DMS 273 (cell line): ENCODE results near the gene GAL3ST2.
"Not testable (repeated sequence)": the region's sequence is repeated elsewhere in the genome, so short reads cannot be mapped to it uniquely, and the experiment has no call there.

Source experiments
- DNase-seq: peaks from one replicate; lab custom pipeline; 2025; ENCODE audit not compliant: unreplicated experiment; lab: John Stamatoyannopoulos, UW

GAL3ST2 gene

DNA sequence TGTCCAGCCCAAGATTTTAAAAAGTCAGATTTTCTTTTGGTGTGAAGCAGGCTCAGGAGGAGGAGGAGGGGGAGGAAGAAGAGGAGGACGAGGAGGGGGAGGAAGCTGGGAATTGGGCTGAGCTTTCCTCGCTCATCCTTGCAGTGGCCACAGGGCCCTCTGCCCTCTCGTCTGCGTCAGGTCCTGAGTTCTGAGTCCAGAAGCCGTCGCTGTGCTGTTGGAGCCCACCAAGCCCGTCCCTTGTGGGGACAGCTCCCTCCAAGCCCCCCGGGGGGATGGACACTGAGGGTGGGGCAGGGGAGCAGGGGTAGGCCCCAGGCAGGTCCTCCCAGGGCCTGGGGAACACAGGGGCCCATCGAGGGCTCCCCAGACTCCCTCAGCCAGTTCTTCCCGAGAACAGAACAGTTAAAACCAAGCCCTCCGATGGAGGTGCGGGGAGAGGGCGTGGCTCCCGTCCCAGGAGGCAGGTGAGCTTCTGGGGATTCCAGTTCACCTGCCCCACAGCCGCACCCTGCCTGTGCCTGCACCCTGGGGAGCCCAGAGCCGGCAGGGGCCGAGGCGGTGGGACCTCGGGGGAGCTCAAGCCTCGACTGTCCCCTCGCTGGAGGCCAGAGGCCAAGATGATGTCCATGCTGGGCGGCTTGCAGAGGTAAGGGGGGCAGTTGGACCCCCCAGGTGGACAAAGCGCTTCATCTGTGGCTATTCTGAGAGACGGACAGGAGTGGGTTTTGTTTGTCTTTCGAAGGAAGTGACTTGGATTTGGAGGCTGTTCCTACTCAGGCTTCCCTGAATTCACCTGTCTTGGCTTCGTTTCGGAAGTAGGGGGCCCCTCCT lies at the start of gene GAL3ST2:
Gene GAL3ST2 (plus strand): TSS at position 487 of the 834 bp plus-strand sequence. CDS start 134 bp downstream, at position 621.
- DNase-seq, result no peak

DNA sequence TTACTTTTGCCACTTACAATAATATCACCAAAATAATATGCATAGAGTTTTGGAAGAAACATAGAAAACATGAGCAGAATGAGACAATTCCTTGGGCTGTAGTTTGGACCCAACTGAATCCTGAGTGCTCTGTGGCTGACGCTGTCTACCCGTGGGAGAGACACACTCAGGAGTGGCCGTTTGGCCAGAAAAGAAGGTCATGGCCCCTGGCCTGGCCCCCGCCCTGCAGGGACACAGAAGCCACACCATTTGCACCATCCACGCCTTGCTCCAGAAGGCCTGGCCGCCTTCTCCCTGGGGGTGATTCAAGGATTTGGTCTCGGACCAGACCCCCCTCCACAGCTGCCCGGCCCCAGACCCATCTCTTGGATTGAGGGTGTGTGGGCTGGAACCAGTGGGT lies 48.6 kb upstream of the GAL3ST2 start:
- no peak for DNase-seq

DNA sequence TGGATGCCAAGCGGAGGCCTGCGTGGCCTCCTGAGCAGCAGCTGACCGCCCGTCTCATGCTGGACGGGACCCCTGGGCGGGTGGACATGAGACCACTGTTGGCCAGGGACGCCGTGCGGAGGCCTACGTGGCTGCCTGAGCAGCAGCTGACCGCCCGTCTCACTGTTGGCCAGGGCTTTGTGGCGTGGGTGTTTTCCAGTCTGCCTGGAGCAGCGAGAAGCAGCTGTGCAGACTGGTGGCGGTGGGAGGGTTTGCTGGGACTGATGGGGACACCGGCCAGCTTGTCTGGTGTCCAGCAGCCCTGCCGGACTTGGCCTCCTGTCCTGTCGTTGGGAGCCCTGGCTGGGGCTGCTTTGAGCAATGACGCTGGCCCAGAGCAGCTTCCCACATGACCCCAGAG lies 48.0 kb upstream of the GAL3ST2 start:
- no peak for DNase-seq

DNA sequence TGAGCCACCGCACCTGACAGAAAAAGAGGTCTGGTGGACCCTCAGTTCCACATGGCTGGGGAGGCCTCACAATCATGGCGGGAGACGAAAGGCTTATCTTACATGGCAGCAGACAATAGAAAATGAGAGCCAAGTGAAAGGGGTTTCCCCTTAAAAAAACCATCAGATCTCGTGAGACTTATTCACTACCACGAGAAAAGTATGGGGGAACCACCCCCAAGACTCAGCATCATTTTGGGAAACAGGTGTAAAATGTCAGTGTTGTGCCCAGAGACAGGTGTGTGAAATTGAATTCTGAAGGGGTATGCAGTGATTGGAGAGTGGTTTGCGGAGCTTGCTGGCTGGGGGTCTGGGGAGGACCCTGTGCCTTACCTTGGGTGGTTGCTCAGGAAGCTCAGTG lies 46.8 kb upstream of the GAL3ST2 start:
- no peak for DNase-seq

DNA sequence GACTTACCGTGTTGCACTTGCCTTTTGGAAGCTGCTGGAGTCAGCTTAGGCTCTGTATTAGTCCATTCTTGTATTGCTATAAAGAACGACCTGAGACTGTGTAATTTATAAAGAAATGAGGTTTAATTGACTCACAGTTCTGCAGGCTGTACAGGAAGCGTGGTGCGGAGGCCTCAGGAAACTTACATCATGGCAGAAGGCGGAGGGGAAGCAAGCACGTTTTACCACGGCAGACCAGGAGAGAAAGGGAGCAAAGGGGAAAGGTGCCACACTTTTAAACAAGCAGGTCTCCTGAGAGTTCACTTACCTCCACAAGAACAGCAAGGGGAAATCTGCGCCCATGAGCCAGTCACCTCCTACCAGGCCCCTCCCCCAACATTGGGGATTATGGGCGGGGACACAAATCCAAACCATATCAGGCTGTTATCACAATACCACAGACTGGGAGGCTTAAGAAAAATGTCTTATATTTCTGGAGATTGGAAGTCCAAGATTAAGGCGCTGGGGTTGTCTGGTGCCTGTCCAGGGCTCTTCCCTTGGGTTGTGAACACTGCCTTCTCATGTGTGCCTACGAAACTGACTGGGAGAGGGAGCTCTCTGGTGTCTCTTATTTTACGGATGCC lies 45.8 kb upstream of the GAL3ST2 start:
- no peak for DNase-seq

DNA sequence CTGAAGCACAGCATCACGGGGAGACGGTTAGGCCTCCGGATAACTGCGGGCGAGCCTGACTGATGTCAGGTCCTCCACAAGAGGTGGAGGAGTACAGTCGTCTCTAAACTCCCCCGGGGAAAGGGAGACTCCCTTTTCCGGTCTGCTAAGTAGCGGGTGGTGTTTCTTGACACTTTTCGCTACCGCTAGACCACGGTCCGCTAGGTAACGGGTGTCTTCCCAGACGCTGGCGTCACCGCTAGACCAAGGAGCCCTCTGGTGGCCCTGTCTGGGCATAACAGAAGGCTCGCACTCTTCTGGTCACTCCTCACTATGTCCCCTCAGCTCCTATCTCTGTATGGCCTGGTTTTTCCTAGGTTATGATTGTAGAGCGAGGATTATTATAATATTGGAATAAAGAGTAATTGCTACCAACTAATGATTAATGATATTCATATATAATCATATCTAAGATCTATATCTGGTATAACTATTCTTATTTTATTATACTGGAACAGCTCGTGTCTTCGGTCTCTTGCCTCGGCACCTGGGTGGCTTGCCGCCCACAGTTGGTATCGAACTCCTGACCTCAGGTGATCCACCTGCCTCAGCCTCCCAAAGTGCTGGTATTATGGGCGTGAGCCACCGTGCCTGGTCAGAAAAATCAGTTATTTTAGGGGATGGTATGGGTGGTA lies 44.0 kb upstream of the GAL3ST2 start:
- DNase-seq, result peak; percentile 36

DNA sequence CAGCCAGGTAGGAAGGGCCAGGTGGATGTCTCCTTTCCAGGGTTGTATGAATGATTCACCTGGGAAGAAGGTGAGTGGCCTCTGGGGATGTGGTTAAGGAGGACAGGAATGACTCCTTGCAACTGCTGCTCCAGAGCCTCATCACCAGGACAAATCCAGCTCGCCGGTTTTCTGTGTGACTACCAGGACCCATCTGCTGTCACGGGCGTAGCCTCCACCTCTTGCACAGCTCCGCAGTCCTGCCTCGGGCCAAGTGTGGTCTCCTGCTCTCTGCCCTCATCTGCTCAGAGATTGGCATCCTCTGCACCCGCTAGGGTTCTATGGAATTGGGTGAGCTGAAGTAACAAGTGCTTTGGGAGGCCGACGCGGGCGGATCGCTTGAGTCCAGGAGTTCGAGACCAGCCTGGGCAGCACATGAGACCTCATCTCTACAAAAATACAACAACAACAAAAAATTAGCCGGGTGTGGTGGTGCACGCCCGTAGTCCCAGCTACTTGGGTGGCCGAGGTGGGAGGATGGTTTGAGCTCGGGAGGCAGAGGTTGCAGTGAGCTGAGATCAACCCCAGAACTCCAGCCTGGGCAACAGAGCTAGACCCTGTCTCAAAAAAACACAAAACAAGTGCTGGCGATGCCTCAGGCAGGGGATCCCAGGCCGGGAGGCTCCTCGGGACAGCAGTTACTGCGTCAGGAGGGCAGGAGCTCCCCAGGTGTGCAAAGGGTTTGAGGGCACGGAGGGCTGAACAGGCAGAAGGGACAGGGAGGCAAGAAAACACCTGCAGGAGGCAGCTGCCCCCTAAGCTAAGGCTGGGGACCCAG lies 43.0 kb upstream of the GAL3ST2 start:
- DNase-seq, result no peak

DNA sequence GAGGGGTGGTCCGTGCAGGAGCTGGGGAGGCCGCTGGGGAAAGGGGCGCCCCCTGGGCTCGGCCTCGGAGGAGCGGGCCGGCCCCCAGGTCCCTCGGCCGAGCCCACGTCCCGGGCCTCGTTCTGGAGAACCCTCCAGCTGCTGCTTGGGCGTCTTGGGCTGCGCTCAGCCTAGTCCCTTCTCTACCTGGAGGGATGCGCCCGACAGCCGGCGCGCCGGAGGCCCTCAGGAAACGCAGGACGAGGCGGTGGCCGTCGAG lies 42.5 kb upstream of the GAL3ST2 start:
- no peak for DNase-seq

DNA sequence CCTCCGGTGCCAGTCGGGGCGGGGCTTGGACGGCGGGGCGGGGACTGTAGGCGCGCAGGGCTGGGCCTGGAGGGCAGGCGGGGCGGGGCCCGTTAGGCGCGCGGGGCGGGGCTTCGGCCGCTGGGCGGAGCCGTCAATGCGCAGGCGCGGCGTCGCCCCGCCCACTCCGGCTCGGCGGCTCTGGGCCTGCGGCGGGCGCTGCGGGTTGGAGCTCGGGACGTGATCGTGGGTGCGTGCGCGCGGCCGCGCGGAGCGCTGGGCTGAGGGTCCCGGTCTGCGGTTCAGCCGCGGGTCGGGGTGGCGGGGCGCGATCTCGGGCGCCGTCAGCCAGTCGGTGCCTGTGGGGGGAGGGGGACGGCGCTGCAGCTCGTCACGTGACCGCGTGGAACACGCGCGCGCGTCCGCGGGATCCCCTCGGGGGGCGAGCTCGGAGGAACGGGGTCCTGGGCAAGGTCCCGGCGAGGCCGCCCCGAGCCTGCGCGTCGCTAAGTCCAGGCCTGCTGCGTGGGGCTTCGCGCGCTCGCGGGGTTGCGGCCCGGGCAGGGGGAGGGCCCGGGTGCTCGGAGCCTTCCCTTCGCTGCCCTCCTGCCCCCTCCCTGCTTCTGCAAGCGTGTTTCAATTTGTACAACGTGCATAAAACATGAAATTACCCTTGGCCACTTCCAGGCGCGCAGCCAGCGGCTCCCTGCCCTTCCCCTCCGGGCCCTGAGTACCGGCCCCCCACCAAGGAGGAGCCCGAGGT lies 42.0 kb upstream of the GAL3ST2 start, which contains the start of gene D2HGDH:
Gene D2HGDH (plus strand): TSS at position 164 of the 742 bp plus-strand sequence. CDS start 595 bp downstream, outside the sequence.
- DNase-seq, result peak; percentile 94

DNA sequence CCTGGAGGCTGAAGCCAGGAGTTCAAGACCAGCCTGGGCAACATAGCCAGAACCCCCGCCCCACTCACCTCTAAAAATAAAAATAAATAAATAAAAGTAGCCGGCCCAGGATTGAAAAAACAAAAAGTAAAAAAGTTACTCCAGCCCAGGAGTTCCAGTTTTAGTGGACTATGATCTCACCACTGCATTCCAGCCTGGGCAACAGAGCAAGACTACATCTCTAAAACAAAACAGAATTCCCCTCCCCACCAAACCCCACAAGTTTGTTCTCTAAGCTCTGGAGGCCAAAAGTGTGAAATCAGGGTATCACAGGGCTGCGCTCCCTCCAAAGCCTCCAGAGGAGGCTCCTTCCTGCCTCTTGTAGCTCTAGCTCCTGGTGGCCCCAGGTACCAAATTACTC lies 40.5 kb upstream of the GAL3ST2 start:
- no peak for DNase-seq

DNA sequence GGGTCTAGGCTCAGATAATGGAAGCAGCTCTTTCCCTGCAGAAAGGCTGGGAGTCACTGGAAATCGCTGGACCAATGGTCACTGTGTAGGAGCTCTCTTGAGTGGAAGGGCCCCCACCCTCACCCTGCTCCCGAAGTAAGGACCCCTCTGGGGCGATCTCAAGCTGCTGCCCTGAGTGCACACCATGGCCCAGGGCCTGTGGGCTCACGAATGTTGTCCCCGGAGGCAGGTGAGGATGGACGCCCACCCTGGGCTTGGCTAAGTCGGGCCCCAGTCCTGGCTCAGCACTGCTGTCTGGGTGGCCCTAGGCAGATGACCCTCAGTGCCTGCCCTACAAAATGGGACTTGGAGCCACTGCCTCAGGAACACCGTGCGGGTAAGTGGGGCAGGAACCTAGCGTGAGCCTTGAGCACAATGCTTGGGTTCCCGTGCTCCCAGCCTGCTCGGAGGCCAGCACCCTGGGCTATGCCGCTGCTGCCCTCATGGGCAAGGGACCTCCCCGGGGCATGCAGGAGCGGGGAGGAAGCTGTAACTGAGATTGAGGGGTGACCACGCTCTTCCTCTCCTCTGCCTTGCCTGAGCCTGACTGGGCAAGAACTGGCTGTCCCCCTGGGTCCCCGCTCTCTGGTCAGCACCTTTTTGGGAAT lies 38.5 kb upstream of the GAL3ST2 start:
- DNase-seq, result no peak

DNA sequence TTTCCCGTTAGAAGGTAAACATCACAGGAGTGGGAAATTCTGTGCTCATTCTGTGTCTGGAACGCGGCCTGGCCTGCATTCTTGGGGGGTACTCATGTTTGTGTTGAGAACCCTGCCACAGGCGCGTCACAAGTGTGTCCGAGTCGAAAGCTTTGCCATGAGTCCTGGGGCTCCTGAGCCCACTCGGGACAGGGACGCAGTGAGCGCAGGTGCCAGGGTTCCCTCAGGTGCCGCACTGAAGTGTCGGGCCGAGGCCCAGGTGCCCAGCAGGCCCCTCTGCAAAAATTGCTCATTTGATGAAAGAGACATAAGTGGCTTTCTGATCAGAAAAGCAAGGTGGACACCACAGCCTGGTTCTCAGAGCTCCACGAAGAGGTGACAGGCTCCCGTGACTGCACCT lies 37.4 kb upstream of the GAL3ST2 start:
- no peak for DNase-seq

DNA sequence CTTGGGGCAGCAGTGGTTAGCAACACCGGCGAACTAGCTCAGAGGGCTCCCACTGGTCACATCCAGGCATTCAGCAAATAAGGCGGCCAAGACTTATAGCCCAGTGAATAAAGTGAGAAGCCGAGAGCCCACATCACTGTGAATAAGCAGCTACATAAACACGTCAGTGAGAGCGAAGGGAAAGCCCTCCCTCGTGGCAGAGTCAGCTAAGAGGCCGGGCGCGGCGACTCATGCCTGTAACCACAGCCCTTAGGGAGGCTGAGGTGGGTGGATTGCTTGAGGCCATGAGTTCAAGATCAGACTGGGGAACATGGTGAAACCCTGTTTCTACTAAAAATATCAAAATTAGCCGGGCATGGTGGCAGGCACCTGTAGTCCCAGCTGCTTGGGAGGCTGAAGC lies 37.0 kb upstream of the GAL3ST2 start:
- DNase-seq, result no peak

DNA sequence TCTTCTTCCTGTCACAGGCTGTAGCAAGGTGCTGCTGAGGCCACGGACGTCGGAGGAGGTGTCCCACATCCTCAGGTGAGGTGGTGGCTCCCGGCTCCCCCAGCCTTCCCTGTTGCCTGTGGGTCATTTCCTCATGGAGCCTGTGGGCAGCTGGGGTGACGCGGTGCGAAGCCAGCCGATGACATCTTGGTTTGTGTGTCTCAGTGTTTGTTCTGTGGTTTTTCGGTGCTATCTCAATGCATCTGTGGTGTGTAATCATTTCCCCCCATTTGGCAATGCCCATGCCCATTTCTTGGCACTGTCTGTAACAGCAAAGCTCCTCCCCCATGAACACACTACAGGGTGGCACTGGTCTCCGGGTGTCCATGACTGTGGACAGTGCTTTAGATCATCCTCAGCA lies 35.6 kb upstream of the GAL3ST2 start:
- DNase-seq, result no peak

DNA sequence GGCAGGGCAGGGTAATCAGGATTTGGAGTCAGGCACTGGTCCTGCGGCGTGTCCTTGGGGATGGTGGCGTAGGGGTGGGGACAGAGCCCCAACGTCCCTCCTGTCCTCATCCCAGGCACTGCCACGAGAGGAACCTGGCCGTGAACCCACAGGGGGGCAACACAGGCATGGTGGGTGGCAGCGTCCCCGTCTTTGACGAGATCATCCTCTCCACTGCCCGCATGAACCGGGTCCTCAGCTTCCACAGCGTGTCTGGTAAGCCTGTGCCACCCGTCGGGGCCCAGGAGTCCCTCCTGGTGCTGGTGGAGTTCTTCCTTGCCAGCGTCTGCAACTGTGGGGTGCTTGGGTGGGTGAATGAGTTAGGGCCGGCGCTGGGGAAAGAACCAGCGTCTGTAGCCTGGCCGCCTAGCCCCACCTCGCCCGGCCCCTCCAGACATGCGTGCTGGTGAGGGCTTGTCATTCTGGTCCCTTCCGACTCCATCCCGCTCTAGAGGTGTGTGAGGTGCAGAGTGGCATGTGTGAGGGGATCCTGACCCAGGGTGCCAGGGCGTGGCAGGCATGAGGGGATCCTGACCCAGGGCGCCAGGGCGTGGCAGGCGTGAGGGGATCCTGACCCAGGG lies 34.2 kb upstream of the GAL3ST2 start:
- DNase-seq, result no peak

DNA sequence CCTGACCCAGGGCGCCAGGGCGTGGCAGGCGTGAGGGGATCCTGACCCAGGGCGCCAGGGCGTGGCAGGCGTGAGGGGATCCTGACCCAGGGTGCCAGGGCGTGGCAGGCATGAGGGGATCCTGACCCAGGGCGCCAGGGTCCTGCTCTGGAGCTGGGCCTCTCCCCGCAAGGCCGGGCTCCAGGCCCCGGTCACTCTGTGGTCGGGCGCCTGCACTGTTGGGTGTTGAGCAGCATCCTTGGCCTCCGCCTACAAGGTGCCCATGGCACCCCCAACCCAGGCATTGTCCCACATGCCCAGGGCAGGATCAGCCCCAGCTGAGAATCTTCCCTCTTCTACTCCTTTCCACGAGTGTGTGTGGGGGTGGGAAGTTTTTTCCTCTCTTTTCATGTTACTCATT lies 33.6 kb upstream of the GAL3ST2 start:
- not testable (repeated sequence) for DNase-seq

DNA sequence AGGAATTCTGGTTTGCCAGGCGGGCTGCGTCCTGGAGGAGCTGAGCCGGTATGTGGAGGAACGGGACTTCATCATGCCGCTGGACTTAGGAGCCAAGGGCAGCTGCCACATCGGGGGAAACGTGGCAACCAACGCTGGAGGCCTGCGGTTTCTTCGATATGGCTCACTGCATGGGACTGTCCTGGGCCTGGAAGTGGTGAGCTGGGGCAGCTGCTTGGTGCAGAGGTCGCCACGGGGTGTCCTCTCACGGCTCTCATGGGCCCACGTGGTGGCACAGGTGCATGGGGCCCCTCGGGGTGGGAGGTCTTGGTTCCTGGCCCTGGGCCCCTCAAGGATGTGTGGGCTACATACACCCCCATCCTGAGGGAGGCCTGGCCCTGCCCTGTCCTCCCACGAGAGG lies 33.0 kb upstream of the GAL3ST2 start:
- DNase-seq, result no peak

DNA sequence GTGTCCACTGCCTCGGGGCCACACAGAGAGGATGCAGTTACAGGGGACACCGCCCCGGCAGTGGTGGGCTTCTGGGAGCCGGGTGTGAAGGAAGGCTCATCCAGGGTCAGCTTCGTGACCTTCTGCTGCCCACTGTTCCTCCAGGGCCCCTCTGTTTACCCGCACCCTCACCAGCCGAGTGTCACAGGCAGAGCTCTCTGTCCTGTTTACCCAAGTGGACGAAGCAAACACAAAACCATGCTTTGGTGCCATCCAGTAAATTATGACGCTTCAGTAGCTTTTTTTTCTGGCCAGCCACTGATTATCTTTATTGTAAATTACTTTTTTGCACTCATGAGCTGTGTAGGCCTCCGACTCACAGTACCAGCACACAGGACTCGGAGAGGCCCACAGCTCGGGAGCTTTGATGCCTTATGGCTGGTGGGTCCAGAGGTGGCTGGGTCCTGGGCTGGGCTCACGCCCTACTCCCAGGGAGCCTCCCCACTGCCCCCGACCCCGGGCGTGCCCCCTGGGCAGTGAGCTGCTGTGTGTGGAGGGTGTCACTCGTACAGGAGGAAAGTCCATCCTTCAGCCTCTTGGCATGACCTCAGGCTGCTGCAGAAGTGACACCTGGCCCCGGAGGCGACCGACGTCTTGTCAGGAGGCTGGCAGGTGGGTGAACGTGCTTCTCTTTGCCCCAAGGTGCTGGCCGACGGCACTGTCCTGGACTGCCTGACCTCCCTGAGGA lies 32.4 kb upstream of the GAL3ST2 start:
- DNase-seq, result no peak

DNA sequence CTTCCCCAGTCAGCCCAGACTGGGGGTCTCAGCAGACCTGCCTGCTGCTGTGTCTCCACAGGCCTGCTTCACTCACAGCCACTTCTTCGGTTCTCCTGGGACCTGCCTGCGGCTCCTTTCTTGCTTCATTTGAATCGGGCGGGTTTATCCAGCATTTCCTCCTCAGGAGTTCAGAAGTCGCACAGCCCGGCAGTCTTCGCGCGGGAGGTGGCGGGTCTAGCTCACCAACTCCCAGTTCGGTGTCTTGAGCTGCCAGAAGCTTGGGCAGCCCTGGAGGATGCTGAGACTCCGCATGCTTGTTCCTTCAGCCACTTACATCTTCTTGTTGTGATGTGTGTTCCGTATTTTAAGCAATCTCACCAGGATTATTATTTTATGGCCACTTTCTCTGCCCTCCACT lies 31.3 kb upstream of the GAL3ST2 start:
- no peak for DNase-seq
